K562 (cell line): Measurements from ENCODE around the gene TEX264. TPM values are rescaled to one million over a fixed set of nuclear protein-coding genes. Genes with fewer than 3 reads are reported as not detected.

Source experiments
- ATAC-seq: fragments of 200-7000 bp; cut with Tn5 transposase; 3 replicates; pipeline ENCODE4 v1.9.1; 2020; ENCODE audit warnings: moderate library complexity
- BruUV-seq: library from RNA; stranded (reverse); fragments of 400-500 nt; replicated peaks from 2 replicates; lab custom pipeline; 2021; lab: Mats Ljungman, UMichigan
- CTCF ChIA-PET: fragments of 300-600 bp; formaldehyde crosslinking; extraction: SDS; loops from one replicate; lab custom pipeline; 2021; ENCODE audit warnings: low intra/inter-chr PET ratio; lab: Yijun Ruan, JAX
- POLR2A ChIA-PET: fragments of 300-600, 350-650 bp; sonication (Branson Sonifier 250); formaldehyde crosslinking; extraction: SDS; loops from one replicate; lab custom pipeline; 2021; ENCODE audit warnings: antibody characterized with exemption, inconsistent platforms; lab: Yijun Ruan, JAX
- DNase-seq, 4 experiments: peaks; one replicate each; pipeline versions ENCODE4 v3.0.0 to v3.0.0-alpha.2; 2011 to 2018; ENCODE audit warnings: low spot score in 3 of 4, mixed read lengths in 3 of 4; ENCODE audit errors: extremely low read depth in 1 of 4
- FAIRE-seq: peaks from 2 replicates; lab custom pipeline; 2011; peaks lifted over from hg19 to GRCh38; lab: Jason Lieb, UNC
- H2AFZ ChIP-seq: 2 replicates; pipeline ENCODE4 v1.6.0; 2011; ENCODE audit warnings: low read depth, low read length, control low read depth, inconsistent platforms
- H3K27ac ChIP-seq: fragments of 200-600 bp; 3 replicates; pipeline ENCODE4 v1.8.0; 2011; ENCODE audit warnings: low read depth, mild to moderate bottlenecking, control low read depth, inconsistent platforms, low read length, moderate library complexity, mixed read lengths; ENCODE audit errors: extremely low read depth
- H3K27me3 ChIP-seq, 2 experiments: fragments of 300-600 bp in 1 of 2; 2 replicates in 1 of 2; 3 replicates in 1 of 2; pipeline versions ENCODE4 v1.6.0 to v1.8.0; 2011; ENCODE audit warnings: inconsistent platforms in 2 of 2, low read length in 2 of 2, mild to moderate bottlenecking in 1 of 2, mixed read lengths in 1 of 2, moderate library complexity in 1 of 2; ENCODE audit not compliant: control insufficient read depth in 2 of 2, insufficient read depth in 2 of 2
- H3K36me3 ChIP-seq: fragments of 300-600 bp; 3 replicates; pipeline ENCODE4 v1.8.0; 2011; ENCODE audit warnings: mild to moderate bottlenecking, low read length, inconsistent platforms; ENCODE audit not compliant: control insufficient read depth, insufficient read depth
- H3K4me1 ChIP-seq, 2 experiments: fragments of 200-600 bp in 1 of 2; replicated peaks in 1 of 2; 2 replicates in 1 of 2; 3 replicates in 1 of 2; pipeline versions ENCODE4 v1.5.1 to v1.8.0; 2011; ENCODE audit warnings: inconsistent platforms in 2 of 2, low read length in 2 of 2, mild to moderate bottlenecking in 1 of 2, mixed read lengths in 1 of 2, moderate library complexity in 1 of 2; ENCODE audit not compliant: control insufficient read depth in 2 of 2, insufficient read depth in 2 of 2
- H3K4me2 ChIP-seq: 2 replicates; pipeline ENCODE4 v1.6.1; 2011; ENCODE audit warnings: low read length, control low read depth, inconsistent platforms, mixed read lengths; ENCODE audit not compliant: insufficient read depth
- H3K4me3 ChIP-seq: fragments of 200-600 bp; sonication (generic), shearing (Covaris generic); 2 replicates; pipeline ENCODE4 v1.5.1; 2016; ENCODE audit warnings: control low read depth, inconsistent platforms
- H3K79me2 ChIP-seq: fragments of 200-600 bp; 3 replicates; pipeline ENCODE4 v1.8.0; 2011; ENCODE audit warnings: low read length, inconsistent platforms; ENCODE audit not compliant: control insufficient read depth, insufficient read depth
- H3K9ac ChIP-seq, 2 experiments: 2 replicates each; pipeline versions ENCODE4 v1.6.0 to v1.6.1; 2011; ENCODE audit warnings: low read depth in 2 of 2, low read length in 2 of 2, control low read depth in 1 of 2, inconsistent platforms in 1 of 2, mild to moderate bottlenecking in 1 of 2, mixed read lengths in 1 of 2; ENCODE audit not compliant: insufficient read depth in 1 of 2
- H3K9me1 ChIP-seq: one replicate; pipeline ENCODE4 v1.6.0; 2011; ENCODE audit warnings: inconsistent platforms, mild to moderate bottlenecking, low read length, moderate library complexity; ENCODE audit not compliant: control insufficient read depth, insufficient read depth
- H3K9me3 ChIP-seq: replicated peaks from 2 replicates; pipeline ENCODE4 v1.5.1; 2011; ENCODE audit warnings: low read depth, low read length, inconsistent platforms; ENCODE audit not compliant: control insufficient read depth, insufficient read depth
- H4K20me1 ChIP-seq: replicated peaks from 2 replicates; pipeline ENCODE4 v1.6.1; 2011; ENCODE audit warnings: low read length, inconsistent platforms, mixed read lengths; ENCODE audit not compliant: control insufficient read depth, insufficient read depth
- CEBPB ChIP-seq: fragments of 450-650 bp; IDR thresholded peaks from 2 replicates; pipeline ENCODE4 v1.6.1; 2016; ENCODE audit warnings: missing genetic modification characterization, missing compliant biosample characterization
- RAD21 ChIP-seq, 2 experiments: fragments of 250-450 bp in 1 of 2; fragments of 450-650 bp in 1 of 2; sonication (Bioruptor Pico) in 1 of 2; formaldehyde crosslinking in 1 of 2; IDR thresholded peaks in 1 of 2; conservative IDR thresholded peaks in 1 of 2; 2 replicates each; pipeline versions ENCODE4 v1.4.0 to v1.8.0; 2020 to 2022; ENCODE audit warnings: mild to moderate bottlenecking in 2 of 2, moderate library complexity in 1 of 2
- ZFP36 ChIP-seq: fragments of 150-350 bp; IDR thresholded peaks from 2 replicates; pipeline ENCODE4 v1.6.1; 2018; ENCODE audit warnings: low read length, low read depth; ENCODE audit not compliant: partially characterized antibody
- ZNF217 ChIP-seq: sonication (generic); formaldehyde crosslinking; IDR thresholded peaks from 2 replicates; pipeline ENCODE4 v1.8.0; 2022; ENCODE audit warnings: mild to moderate bottlenecking, missing genetic modification reagents
- WGBS: fragments of 100-300 bp; shearing (Covaris generic); methylation state at CpG from one replicate; pipeline ENCODE4 v1.1.6; 2016; ENCODE audit warnings: low coverage, mixed read lengths; ENCODE audit not compliant: insufficient coverage; ENCODE audit errors: missing lambda C conversion rate; 5-methylcytosine and 5-hydroxymethylcytosine counted together
- in situ Hi-C: fragments of 300-500 bp; cut with MboI; formaldehyde crosslinking; loops from 4 replicates; pipeline ENCODE4 v1.15.0; 2018; ENCODE audit warnings: inconsistent platforms, mixed read lengths
- intact Hi-C: fragments of 100-400 bp; cut with micrococcal nuclease; formaldehyde crosslinking; loops from 2 replicates; pipeline ENCODE4 v1.14.2; 2022
- polyA plus RNA-seq, 8 experiments: library from polyadenylated mRNA; depleted of rRNA in 4 of 8; stranded (reverse) in 5 of 8; unstranded in 3 of 8; fragments of >200 nt; fragmentation: Nextera tagmentation in 2 of 8; fragmentation: Illumina TruSeq in 1 of 8; extraction: Ambion mirVana in 2 of 8; extraction: Trizol in 1 of 8; gene quantifications; 2 replicates each; pipeline versions ENCODE4 v1.2.1 to v1.2.3, GENCODE V29; 2011 to 2014; ENCODE audit warnings: inconsistent platforms in 1 of 8, missing spikeins in 1 of 8
- total RNA-seq, 7 experiments: library from RNA; depleted of rRNA in 6 of 7; stranded (reverse); fragments of >200 nt in 6 of 7; fragmentation: Illumina TruSeq in 2 of 7; extraction: Trizol in 2 of 7; gene quantifications; 2 replicates each; pipeline versions ENCODE4 v1.2.1 to v1.2.3, GENCODE V29; 2011 to 2021; ENCODE audit warnings: low replicate concordance in 1 of 7
- TF ChIP-seq, protein P1 (sequence below), 2 experiments: fragments of 450-650 bp; IDR thresholded peaks; 2 replicates each; pipeline ENCODE4 v1.6.1; 2016
- TF ChIP-seq, protein P2 (sequence below), 3 experiments: IDR thresholded peaks in 2 of 3; conservative IDR thresholded peaks in 1 of 3; 2 replicates each; pipeline ENCODE4 v1.5.1; 2011 to 2012; ENCODE audit warnings: low read length in 3 of 3, mild to moderate bottlenecking in 3 of 3, control low read depth in 2 of 3, improper control_type of control experiment in 1 of 3, inconsistent platforms in 1 of 3, low read depth in 1 of 3, mixed read lengths in 1 of 3, moderate library complexity in 1 of 3; ENCODE audit not compliant: insufficient read depth in 2 of 3

TEX264 gene
- total and polyA plus RNA-seq, 9 of the 15 experiments (the other 6 are each of a cell fraction or from before 2014, with no cell fraction given): 4.1 to 47.0 (median 31.0) TPM

DNA sequence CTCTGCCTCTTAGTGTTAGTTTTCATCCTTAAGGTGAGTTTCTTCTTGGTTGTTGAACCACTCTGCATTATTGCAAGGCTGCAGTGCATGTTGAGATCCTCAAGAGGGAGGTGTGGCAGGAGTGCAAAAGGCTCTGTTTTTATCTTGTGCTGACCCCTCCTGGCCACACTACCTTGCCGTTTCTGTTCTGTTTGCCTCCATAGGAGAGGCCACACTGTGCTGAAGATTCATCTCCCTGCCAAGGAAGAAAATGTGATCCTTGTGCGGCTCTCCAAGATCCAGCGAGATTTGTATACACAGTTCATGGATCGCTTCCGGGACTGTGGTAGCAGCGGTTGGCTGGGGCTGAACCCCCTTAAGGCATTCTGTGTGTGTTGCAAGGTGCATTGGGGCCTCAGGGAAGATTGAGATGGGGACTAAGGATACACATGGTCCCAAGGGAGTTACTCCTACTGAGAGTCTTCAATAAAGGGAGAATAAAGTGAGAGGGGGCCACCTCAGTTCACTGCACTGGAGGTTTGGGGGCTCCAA is 33.0 kb upstream of the TEX264 start (continued):
- TF ChIP-seq, protein P1, sequence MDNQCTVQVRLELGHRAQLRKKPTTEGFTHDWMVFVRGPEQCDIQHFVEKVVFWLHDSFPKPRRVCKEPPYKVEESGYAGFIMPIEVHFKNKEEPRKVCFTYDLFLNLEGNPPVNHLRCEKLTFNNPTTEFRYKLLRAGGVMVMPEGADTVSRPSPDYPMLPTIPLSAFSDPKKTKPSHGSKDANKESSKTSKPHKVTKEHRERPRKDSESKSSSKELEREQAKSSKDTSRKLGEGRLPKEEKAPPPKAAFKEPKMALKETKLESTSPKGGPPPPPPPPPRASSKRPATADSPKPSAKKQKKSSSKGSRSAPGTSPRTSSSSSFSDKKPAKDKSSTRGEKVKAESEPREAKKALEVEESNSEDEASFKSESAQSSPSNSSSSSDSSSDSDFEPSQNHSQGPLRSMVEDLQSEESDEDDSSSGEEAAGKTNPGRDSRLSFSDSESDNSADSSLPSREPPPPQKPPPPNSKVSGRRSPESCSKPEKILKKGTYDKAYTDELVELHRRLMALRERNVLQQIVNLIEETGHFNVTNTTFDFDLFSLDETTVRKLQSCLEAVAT (IDR thresholded peaks at IDR 0.05): 0 out of 4 replicates have a peak, but pooled peaks of 1 of the 2 experiments have one; percentile 74
- peak; percentile 74 to 86 for TF ChIP-seq RAD21 (CRISPR knock-in tag; conservative IDR thresholded peaks at IDR 0.05 in 1 of 2, IDR thresholded peaks at IDR 0.05 in 1 of 2)
- TF ChIP-seq ZFP36: peak; percentile 38

DNA sequence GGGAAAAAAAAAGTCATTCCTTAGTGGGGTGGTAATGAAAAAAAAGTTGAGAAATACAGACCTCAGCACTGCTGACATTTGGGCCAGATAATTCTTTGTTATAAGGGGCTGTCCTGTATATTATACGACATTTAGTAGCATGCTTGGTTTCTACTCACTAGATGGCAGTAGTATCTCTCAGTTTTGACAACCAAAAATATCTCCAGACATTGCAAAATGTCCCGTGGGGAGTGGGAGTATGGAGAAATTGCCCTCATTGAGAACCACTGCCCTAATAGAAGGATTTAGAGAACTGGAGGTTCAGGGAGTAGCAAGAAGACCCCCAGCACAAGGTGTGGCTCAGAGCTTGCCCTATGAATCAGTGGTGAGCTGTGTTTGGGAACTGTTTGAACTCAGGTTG is 28.6 kb upstream of the TEX264 start:
- POLR2A ChIA-PET: interaction anchor here (0.6 kb wide), 1 partner anchor 21 kb away, joined by 3 read pairs; no protein-coding TSS in a partner anchor

More for the DNA sequence above, 28.6 kb upstream of the TEX264 start:
- no peak overlapping the region for H3K4me2 ChIP-seq
- TF ChIP-seq, protein P2, sequence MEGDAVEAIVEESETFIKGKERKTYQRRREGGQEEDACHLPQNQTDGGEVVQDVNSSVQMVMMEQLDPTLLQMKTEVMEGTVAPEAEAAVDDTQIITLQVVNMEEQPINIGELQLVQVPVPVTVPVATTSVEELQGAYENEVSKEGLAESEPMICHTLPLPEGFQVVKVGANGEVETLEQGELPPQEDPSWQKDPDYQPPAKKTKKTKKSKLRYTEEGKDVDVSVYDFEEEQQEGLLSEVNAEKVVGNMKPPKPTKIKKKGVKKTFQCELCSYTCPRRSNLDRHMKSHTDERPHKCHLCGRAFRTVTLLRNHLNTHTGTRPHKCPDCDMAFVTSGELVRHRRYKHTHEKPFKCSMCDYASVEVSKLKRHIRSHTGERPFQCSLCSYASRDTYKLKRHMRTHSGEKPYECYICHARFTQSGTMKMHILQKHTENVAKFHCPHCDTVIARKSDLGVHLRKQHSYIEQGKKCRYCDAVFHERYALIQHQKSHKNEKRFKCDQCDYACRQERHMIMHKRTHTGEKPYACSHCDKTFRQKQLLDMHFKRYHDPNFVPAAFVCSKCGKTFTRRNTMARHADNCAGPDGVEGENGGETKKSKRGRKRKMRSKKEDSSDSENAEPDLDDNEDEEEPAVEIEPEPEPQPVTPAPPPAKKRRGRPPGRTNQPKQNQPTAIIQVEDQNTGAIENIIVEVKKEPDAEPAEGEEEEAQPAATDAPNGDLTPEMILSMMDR (IDR thresholded peaks at IDR 0.05 in 2 of 3, conservative IDR thresholded peaks at IDR 0.05 in 1 of 3; ENCODE audit: insufficient read depth in 2 of 3, low read depth in 1 of 3, low read length in 3 of 3): peak; percentile 10 to 51 (median 20); a peak in 3 of 6 replicates
- TF ChIP-seq ZNF217 (no peak), RAD21 (CRISPR knock-in tag; conservative IDR thresholded peaks at IDR 0.05 in 1 of 2, IDR thresholded peaks at IDR 0.05 in 1 of 2) (peak in 1 of 2 experiments; percentile 40; a peak in 2 of 4 replicates), CEBPB (tag) (0 out of 2 replicates have a peak, but pooled peaks have one; percentile 21)
- TF ChIP-seq, all 486 proteins: peak for 3
- no peak overlapping the region for H2AFZ ChIP-seq
- H3K4me1 ChIP-seq: no peaks in the 10 kb centered on the region
- no peaks in the 10 kb centered on the region for H3K79me2 ChIP-seq
- BruUV-seq: no TSS peak
- peak in 1 of 4 experiments; percentile 7 for DNase-seq
- no peaks in the 10 kb centered on the region for H3K9me3 ChIP-seq
- no peak overlapping the region for H3K9ac ChIP-seq
- no peak overlapping the region for H3K4me3 ChIP-seq
- no peaks in the 10 kb centered on the region for H3K27me3 ChIP-seq
- peaks cover 81% of the 10 kb centered on the region; the same call in 2 of the 3 replicates for H3K36me3 ChIP-seq
- intact Hi-C loops (loop anchor here (1.0 to 5.0 kb wide), 2 partner anchors 27 to 40 kb away; no protein-coding TSS in a partner anchor), in situ Hi-C loops (no loop called here)
- peak; percentile 61; the same call in 2 of the 3 replicates for ATAC-seq
- H3K9me1 ChIP-seq: peaks cover 3% of the 10 kb centered on the region
- no peak for FAIRE-seq
- H4K20me1 ChIP-seq: no peaks in the 10 kb centered on the region
- no peak overlapping the region for H3K27ac ChIP-seq
- WGBS: 31% methylated on average over 2 of the region's 2 CpGs
- CTCF ChIA-PET: interaction anchor here (1.9 kb wide), 1 partner anchor 40 kb away, joined by 14 read pairs; no protein-coding TSS in a partner anchor
